GM23338 (cell line): ENCODE data around the gene KLHL13.

ENCODE experiments used
- CREB1 ChIP-seq: fragments of 250-450 bp; sonication (Bioruptor Pico); IDR thresholded peaks from 2 replicates; pipeline ENCODE4 v1.5.0; 2020; ENCODE audit warnings: low read depth, mild to moderate bottlenecking, moderate library complexity
- CTCF ChIP-seq, 2 experiments: fragments of 200-600 bp in 1 of 2; sonication (generic) in 1 of 2; conservative IDR thresholded peaks; 2 replicates each; pipeline versions ENCODE4 v1.5.1 to v1.6.1; 2016 to 2017; ENCODE audit warnings: antibody characterized with exemption in 2 of 2, low read depth in 2 of 2, mild to moderate bottlenecking in 2 of 2, moderate library complexity in 1 of 2
- EZH2 ChIP-seq: fragments of 200-600 bp; sonication (generic); IDR thresholded peaks from one replicate; pipeline ENCODE4 v1.8.0; 2017; ENCODE audit warnings: antibody characterized with exemption, mild to moderate bottlenecking, low read depth; ENCODE audit not compliant: unreplicated experiment
- EZH2phosphoT487 ChIP-seq: fragments of 200-600 bp; sonication (generic); IDR thresholded peaks from one replicate; pipeline ENCODE4 v1.8.1; 2018; ENCODE audit warnings: antibody characterized with exemption; ENCODE audit not compliant: unreplicated experiment
- POLR2AphosphoS5 ChIP-seq: IDR thresholded peaks from 2 replicates; pipeline ENCODE4 v1.6.1; 2016; ENCODE audit warnings: antibody characterized with exemption, low read depth
- REST ChIP-seq: IDR thresholded peaks from one replicate; pipeline ENCODE4 v1.6.1; 2018; ENCODE audit warnings: antibody characterized with exemption; ENCODE audit not compliant: unreplicated experiment
- STAT1 ChIP-seq: IDR thresholded peaks from one replicate; pipeline ENCODE4 v1.6.1; 2016; ENCODE audit warnings: antibody characterized with exemption; ENCODE audit not compliant: unreplicated experiment

- TF ChIP-seq CTCF (conservative IDR thresholded peaks at IDR 0.05; ENCODE audit: low read depth in 2 of 2) (no peak), POLR2AphosphoS5 (no peak), STAT1 (no peak), EZH2 (no peak), REST (no peak), CREB1 (no peak), EZH2phosphoT487 (no peak)
These were observed 40.5 kb upstream of the KLHL13 start for GRCh38 chrX:118156953-118157608.
